T47D (cell line): ENCODE results near the gene MYCBPAP.

Experiments used
- DNase-seq, 2 experiments: peaks; one replicate each; pipeline versions ENCODE4 v3.0.0 to v3.0.0-alpha.2; 2011 to 2012; ENCODE audit warnings: low read depth in 1 of 2, low spot score in 1 of 2
- JUND ChIP-seq: IDR thresholded peaks from 2 replicates; pipeline ENCODE4 v1.6.1; 2012; ENCODE audit warnings: low read depth
- in situ Hi-C: cut with HindIII; loops from 2 replicates; pipeline ENCODE4 v1.10.0; 2016; ENCODE audit warnings: low sequenced_read_pairs, low pct_unique_long_range_greater_than_20kb

The MYCBPAP gene, protein sequence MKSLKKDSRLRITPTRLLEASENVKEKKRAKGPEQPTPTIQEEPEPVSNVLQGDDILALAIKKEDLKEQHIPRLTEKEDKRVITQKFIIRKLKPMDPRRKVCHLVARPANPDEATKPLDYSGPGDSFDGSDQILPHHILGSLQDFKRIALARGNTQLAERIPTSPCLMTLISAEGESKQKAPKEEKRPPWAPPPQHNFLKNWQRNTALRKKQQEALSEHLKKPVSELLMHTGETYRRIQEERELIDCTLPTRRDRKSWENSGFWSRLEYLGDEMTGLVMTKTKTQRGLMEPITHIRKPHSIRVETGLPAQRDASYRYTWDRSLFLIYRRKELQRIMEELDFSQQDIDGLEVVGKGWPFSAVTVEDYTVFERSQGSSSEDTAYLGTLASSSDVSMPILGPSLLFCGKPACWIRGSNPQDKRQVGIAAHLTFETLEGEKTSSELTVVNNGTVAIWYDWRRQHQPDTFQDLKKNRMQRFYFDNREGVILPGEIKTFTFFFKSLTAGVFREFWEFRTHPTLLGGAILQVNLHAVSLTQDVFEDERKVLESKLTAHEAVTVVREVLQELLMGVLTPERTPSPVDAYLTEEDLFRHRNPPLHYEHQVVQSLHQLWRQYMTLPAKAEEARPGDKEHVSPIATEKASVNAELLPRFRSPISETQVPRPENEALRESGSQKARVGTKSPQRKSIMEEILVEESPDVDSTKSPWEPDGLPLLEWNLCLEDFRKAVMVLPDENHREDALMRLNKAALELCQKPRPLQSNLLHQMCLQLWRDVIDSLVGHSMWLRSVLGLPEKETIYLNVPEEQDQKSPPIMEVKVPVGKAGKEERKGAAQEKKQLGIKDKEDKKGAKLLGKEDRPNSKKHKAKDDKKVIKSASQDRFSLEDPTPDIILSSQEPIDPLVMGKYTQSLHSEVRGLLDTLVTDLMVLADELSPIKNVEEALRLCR

DNA sequence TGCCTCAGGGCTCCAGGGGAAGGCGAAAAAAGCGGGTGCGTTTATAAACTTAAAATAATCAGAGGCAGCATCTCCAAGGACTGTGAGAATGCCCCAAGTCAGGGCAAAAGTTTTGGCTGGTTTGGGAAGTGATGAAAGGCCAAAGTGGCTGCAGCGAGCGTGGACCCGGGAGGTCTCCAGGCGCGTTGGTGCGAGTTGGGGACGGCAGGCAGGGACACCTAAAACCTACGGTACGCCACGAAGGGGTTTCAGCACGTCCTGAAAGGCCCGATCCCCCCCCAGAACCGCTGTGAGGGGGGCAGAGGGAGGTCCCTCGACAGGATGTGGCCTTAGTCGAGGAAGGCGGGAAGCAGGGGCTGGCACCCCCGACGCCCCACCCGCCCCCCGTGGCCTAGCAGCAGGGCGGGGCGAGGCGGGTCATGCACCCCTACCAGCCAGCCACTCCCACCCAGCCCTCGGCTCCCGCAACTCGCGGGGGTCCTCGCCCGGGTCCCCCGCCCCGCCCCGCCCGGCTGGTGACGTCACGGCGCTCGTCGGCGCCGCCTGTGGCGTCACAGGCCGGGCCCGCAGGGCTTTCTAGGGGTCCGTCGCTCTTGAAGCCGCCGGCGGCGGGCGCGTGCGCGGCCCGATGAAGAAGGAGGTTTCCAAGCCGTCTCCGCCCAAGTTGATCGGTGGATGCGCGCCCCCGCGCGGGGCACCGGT, at the start of gene MYCBPAP:
TSS of gene MYCBPAP (plus strand) at position 569 of the 702 bp plus-strand sequence. CDS start 236 bp downstream, outside the sequence.
- TF ChIP-seq JUND = no peak
- in situ Hi-C loops = no loop called here
- DNase-seq = peak; percentile 77 to 78

- in situ Hi-C loops = no loop called here
- no peak for DNase-seq
- no peak for TF ChIP-seq JUND
Observed at GRCh38 chr17:50458701-50459676, 49.2 kb upstream of the MYCBPAP start.

DNA sequence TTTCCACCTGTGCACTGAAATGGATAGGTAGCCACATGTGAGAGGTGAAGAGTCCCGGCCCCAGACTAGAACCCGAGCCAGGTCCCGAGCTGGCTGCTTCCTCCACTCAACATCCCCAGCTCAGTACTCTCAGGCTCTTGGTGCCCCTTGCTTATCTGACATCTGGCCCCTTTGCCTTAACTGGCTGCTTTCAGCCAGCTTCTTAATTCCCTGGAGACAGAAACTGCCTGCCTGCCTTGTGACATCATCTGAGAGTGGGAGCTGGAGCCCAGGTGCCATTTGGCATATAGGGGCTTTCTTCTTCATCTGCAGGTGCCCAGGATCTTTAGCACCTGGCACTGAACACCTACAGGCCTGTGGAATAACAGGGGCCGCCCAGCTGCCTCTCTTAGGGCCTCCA, 48.5 kb upstream of the MYCBPAP start:
- DNase-seq = no peak
- in situ Hi-C loops = no loop called here
- no peak for TF ChIP-seq JUND

- in situ Hi-C loops = no loop called here
- DNase-seq = no peak
- no peak for TF ChIP-seq JUND
Observed at GRCh38 chr17:50460831-50461526, 47.3 kb upstream of the MYCBPAP start.

DNA sequence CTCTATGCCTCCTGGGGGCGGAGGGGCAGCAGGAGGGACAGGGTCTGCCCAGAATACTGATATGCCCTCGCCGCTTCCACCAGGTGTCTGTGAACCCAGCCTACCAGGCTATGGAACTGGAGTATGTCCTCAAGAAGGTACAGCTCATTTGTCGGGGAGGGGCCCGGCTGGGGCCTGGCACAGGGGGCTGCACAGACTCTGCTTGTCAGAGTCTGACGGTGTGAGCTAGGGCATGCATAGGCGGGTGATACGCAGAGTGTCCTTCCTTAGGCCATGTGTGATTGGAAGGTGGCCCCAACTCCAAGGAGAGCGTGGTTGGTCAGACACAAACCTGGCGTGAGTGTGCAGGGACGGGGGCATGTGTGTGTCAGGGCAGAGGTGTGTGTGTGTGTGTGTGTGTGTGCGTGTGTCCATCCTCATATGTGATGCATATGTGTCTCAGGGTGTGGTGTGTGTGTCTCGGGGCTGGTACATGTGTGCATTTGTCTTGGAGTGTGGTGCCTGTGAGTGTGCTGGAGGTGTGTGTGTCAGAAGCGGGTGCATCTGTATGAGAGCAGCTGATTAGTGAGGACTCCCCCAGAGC, 46.6 kb upstream of the MYCBPAP start:
- in situ Hi-C loops = no loop called here
- no peak for DNase-seq
- TF ChIP-seq JUND = no peak

- in situ Hi-C loops = no loop called here
- no peak for DNase-seq
- no peak for TF ChIP-seq JUND
Observed at GRCh38 chr17:50462446-50462845, 45.8 kb upstream of the MYCBPAP start.

- no peak for TF ChIP-seq JUND
- DNase-seq = no peak
- in situ Hi-C loops = no loop called here
Observed at GRCh38 chr17:50464121-50464520, 44.1 kb upstream of the MYCBPAP start.

DNA sequence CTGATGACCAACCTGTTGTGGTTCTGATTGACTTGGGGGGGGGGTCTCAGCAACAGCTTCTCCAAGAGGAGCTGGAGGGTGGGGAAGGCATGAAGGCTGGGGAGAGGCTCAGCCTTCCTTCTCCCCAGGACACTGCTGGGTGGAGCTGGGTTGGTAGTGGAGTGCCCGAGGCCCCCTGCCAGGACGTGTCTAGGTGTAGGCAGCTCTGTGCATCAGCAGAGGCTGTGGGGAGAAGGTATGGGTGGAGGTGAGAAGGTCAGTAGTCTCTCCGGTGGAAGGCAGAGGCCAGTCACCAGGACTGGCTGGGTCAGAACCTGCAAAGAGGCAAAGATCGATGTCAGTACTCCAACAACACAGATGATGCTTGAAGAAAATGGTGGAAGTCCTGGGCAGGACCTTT, 43.5 kb upstream of the MYCBPAP start:
- in situ Hi-C loops = no loop called here
- DNase-seq = no peak

GRCh38 chr17:50465171-50465570, 43.1 kb upstream of the MYCBPAP start:
- no peak for TF ChIP-seq JUND
- DNase-seq = no peak
- in situ Hi-C loops = no loop called here

More for the DNA sequence above, 43.5 kb upstream of the MYCBPAP start:
- no peak for TF ChIP-seq JUND

DNA sequence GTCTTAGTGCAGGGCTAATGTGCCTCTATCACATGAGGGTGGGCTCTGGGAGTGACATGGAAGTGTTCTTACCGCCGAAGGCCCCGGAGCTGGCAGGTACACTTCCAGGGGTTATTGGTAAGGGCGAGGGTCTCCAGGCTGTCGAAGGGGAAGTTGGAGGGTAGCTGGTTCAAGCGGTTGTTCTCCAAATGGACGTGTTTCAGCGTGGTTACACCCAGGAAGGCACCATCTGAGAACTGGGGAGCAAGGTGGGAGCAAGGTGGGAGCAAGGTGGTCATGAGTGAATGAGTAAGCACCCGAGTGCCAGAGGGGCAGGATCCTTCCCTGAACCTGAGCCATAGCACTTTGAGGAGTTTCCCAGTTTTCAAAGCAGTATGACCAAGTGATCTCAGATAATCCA, 42.6 kb upstream of the MYCBPAP start:
- no peak for TF ChIP-seq JUND
- in situ Hi-C loops = no loop called here
- DNase-seq = no peak
